Neural progenitor cell (in vitro differentiated cells): Measurements from ENCODE around the gene GNAT1. TPM values are rescaled to one million over a fixed set of nuclear protein-coding genes. Genes with fewer than 3 reads are reported as not detected.
A peak's percentile ranks its signal among the peaks of the same experiment; 100 is the strongest.

Experiments used
- DNase-seq: peaks from one replicate; pipeline ENCODE4 v3.0.0-alpha.2; 2016; ENCODE audit warnings: low spot score
- H2AFZ ChIP-seq: fragments of 200-600 bp; sonication (generic); replicated peaks from 2 replicates; pipeline ENCODE4 v1.6.1; 2016; ENCODE audit warnings: antibody characterized with exemption
- H3F3A ChIP-seq: fragments of 200-600 bp; sonication (generic); 2 replicates; pipeline ENCODE4 v1.6.1; 2016; ENCODE audit warnings: antibody characterized with exemption, low read depth
- H3K27ac ChIP-seq: fragments of 200-600 bp; sonication (generic); 2 replicates; pipeline ENCODE4 v1.5.1; 2016; ENCODE audit warnings: mild to moderate bottlenecking
- H3K27me3 ChIP-seq: fragments of 200-600 bp; sonication (generic); 2 replicates; pipeline ENCODE4 v1.6.1; 2016; ENCODE audit warnings: mild to moderate bottlenecking, moderate library complexity
- H3K36me3 ChIP-seq: fragments of 200-600 bp; sonication (generic); 2 replicates; pipeline ENCODE4 v1.5.1; 2016
- H3K4me1 ChIP-seq: fragments of 200-600 bp; sonication (generic); 2 replicates; pipeline ENCODE4 v1.6.1; 2016; ENCODE audit warnings: mixed run types
- H3K4me2 ChIP-seq: fragments of 200-600 bp; sonication (generic); 2 replicates; pipeline ENCODE4 v1.6.1; 2016
- H3K4me3 ChIP-seq: fragments of 200-600 bp; sonication (generic); 2 replicates; pipeline ENCODE4 v1.5.1; 2016
- H3K79me2 ChIP-seq: fragments of 200-600 bp; sonication (generic); 2 replicates; pipeline ENCODE4 v1.6.1; 2016; ENCODE audit warnings: low read depth
- H3K9ac ChIP-seq: fragments of 200-600 bp; sonication (generic); 2 replicates; pipeline ENCODE4 v1.6.1; 2016
- H3K9me3 ChIP-seq: fragments of 200-600 bp; sonication (generic); 2 replicates; pipeline ENCODE4 v1.5.1; 2016; ENCODE audit warnings: low read depth
- H4K20me1 ChIP-seq: fragments of 200-600 bp; sonication (generic); 2 replicates; pipeline ENCODE4 v1.6.1; 2016; ENCODE audit warnings: low read depth
- H3K27ac Mint-ChIP-seq: 3 replicates; pipeline ENCODE4 v1.8.0; 2021; ENCODE audit warnings: mixed read lengths
- H3K27me3 Mint-ChIP-seq: 2 replicates; pipeline ENCODE4 v1.8.0; 2022; ENCODE audit warnings: low read depth, mild to moderate bottlenecking, inconsistent platforms, moderate library complexity, mixed read lengths; ENCODE audit not compliant: insufficient read depth
- H3K36me3 Mint-ChIP-seq: 3 replicates; pipeline ENCODE4 v1.8.0; 2021; ENCODE audit warnings: mixed read lengths
- H3K4me1 Mint-ChIP-seq: 3 replicates; pipeline ENCODE4 v1.8.0; 2021; ENCODE audit warnings: mixed read lengths
- H3K4me3 Mint-ChIP-seq: 3 replicates; pipeline ENCODE4 v1.8.0; 2021; ENCODE audit warnings: mild to moderate bottlenecking, moderate library complexity, mixed read lengths
- H3K9me3 Mint-ChIP-seq: 3 replicates; pipeline ENCODE4 v1.8.0; 2020; ENCODE audit warnings: mixed read lengths
- CTCF ChIP-seq: fragments of 200-600 bp; sonication (generic); IDR thresholded peaks from 2 replicates; pipeline ENCODE4 v1.5.1; 2017; ENCODE audit warnings: antibody characterized with exemption, mild to moderate bottlenecking
- EZH2 ChIP-seq: fragments of 200-600 bp; sonication (generic); IDR thresholded peaks from 2 replicates; pipeline ENCODE4 v1.6.1; 2017; ENCODE audit warnings: antibody characterized with exemption, mild to moderate bottlenecking, moderate library complexity
- EZH2phosphoT487 ChIP-seq: fragments of 200-600 bp; sonication (generic); IDR thresholded peaks from 2 replicates; pipeline ENCODE4 v1.6.1; 2017; ENCODE audit warnings: antibody characterized with exemption
- microRNA counts: library from miRNA; unstranded; fragments of <30 nt; microRNA quantifications from one replicate; lab custom pipeline; 2016
- microRNA-seq: library from miRNA; unstranded; fragments of <30 nt; microRNA quantifications from one replicate; pipeline ENCODE4, GENCODE V29; 2016
- small RNA-seq: library from RNA; depleted of rRNA; stranded (forward); fragments of <200 nt; gene quantifications from one replicate; pipeline ENCODE3, GENCODE V24; 2015
- total RNA-seq: library from RNA; depleted of rRNA; stranded (reverse); fragments of >200 nt; gene quantifications from 2 replicates; pipeline ENCODE4 v1.2.3, GENCODE V29; 2015; ENCODE audit warnings: low replicate concordance

Gene GNAT1
- total RNA-seq, 1 donor from 2014 or later = not detected

GRCh38 chr3:50245831-50246516 lies 54.6 kb downstream of the GNAT1 start:
- peaks cover 80% of the 10 kb centered on the region for H4K20me1 ChIP-seq
- Mint-ChIP-seq H3K36me3 (peaks cover 13% of the 10 kb centered on the region), H3K27me3 (peaks cover 7% of the 10 kb centered on the region), H3K27ac (peak overlapping the region; percentile 91), H3K4me1 (peaks cover 66% of the 10 kb centered on the region), H3K4me3 (peak overlapping the region; percentile 50), H3K9me3 (no peaks in the 10 kb centered on the region)
- H3K27ac ChIP-seq = peak overlapping the region; percentile 92
- H3K36me3 ChIP-seq = no peaks in the 10 kb centered on the region
- DNase-seq = peak; percentile 96
- H3K27me3 ChIP-seq = no peaks in the 10 kb centered on the region
- peaks cover 29% of the 10 kb centered on the region for H3F3A ChIP-seq
- peaks cover 46% of the 10 kb centered on the region for H3K4me1 ChIP-seq
- H3K4me2 ChIP-seq = peak overlapping the region; percentile 48
- no peak overlapping the region for H3K9ac ChIP-seq
- H3K79me2 ChIP-seq = peaks cover 100% of the 10 kb centered on the region
- peak; percentile 99 for TF ChIP-seq CTCF
- no peak for TF ChIP-seq EZH2phosphoT487
- TF ChIP-seq EZH2 = no peak
- H2AFZ ChIP-seq = no peak overlapping the region
- H3K9me3 ChIP-seq = no peaks in the 10 kb centered on the region
- H3K4me3 ChIP-seq = peak overlapping the region; percentile 2

- peak; percentile 47 for DNase-seq
- Histone ChIP-seq H3K4me1 (peaks cover 42% of the 10 kb centered on the region), H3K36me3 (no peaks in the 10 kb centered on the region), H3F3A (peaks cover 25% of the 10 kb centered on the region), H3K4me3 (no peak overlapping the region), H3K9ac (no peak overlapping the region), H3K27ac (peak overlapping the region; percentile 57), H3K4me2 (peak overlapping the region; percentile 48), H4K20me1 (peaks cover 82% of the 10 kb centered on the region), H3K79me2 (peaks cover 100% of the 10 kb centered on the region), H2AFZ (no peak overlapping the region), H3K27me3 (no peaks in the 10 kb centered on the region), H3K9me3 (no peaks in the 10 kb centered on the region)
- Mint-ChIP-seq H3K27ac (peak overlapping the region; percentile 91), H3K36me3 (peaks cover 15% of the 10 kb centered on the region), H3K27me3 (peaks cover 5% of the 10 kb centered on the region), H3K4me1 (peaks cover 65% of the 10 kb centered on the region), H3K4me3 (peak overlapping the region; percentile 60), H3K9me3 (no peaks in the 10 kb centered on the region)
- TF ChIP-seq EZH2 (no peak), EZH2phosphoT487 (no peak), CTCF (no peak)
Observed at GRCh38 chr3:50246517-50246954, 55.1 kb downstream of the GNAT1 start.

MicroRNA genes within 50 kb of the gene (microRNA counts, 767-probe panel; counts per million panel counts)
- microRNA hsa-miR-566 (lab: Ali Mortazavi, UCI) = 460 counts per million, percentile 90 among the panel's probes with 10 or more counts

Small RNA genes within 50 kb of the gene (microRNA-seq; reads per million reads assigned to microRNA genes)
- gene MIR566 (not detected), gene MIR5787 (not detected)

Small RNA genes within 50 kb of the gene (small RNA-seq; reads per million reads assigned to genes)
- gene MIR566 (not detected), gene MIR5787 (not detected)

Other genes starting within 250 kb of the GNAT1 start
- gene RBM5, start 102.7 kb upstream of the GNAT1 start, total RNA-seq = 282 and 372 TPM in 2 replicates
- gene SEMA3F, start 36.3 kb upstream of the GNAT1 start, total RNA-seq = 14.5 and 42.5 TPM in 2 replicates
- gene SLC38A3, start 13.7 kb downstream of the GNAT1 start, total RNA-seq = 0.17 and 0.77 TPM in 2 replicates
- gene GNAI2, start 44.6 kb downstream of the GNAT1 start, total RNA-seq = 249 and 321 TPM in 2 replicates
- 0.80 and 8.6 TPM in 2 replicates for gene SEMA3B, start 77.5 kb downstream of the GNAT1 start, total RNA-seq
- gene LSMEM2, start 87.5 kb downstream of the GNAT1 start, total RNA-seq = 0.37 TPM in 1 of 2 replicates, not detected in the other
- 26.4 and 45.6 TPM in 2 replicates for gene IFRD2, start 100.8 kb downstream of the GNAT1 start, total RNA-seq
- 2.2 and 4.9 TPM in 2 replicates for gene HYAL3, start 107.8 kb downstream of the GNAT1 start, total RNA-seq
- 10.1 and 21.8 TPM in 2 replicates for gene NAA80, start 107.8 kb downstream of the GNAT1 start, total RNA-seq
- gene HYAL1, start 112.0 kb downstream of the GNAT1 start, total RNA-seq = 1.6 and 3.0 TPM in 2 replicates
- 38.9 and 92.3 TPM in 2 replicates for gene HYAL2, start 131.1 kb downstream of the GNAT1 start, total RNA-seq
- 14.9 and 36.1 TPM in 2 replicates for gene TUSC2, start 136.6 kb downstream of the GNAT1 start, total RNA-seq
- 13.7 and 19.5 TPM in 2 replicates for gene RASSF1, start 149.2 kb downstream of the GNAT1 start, total RNA-seq
- gene ZMYND10, start 154.1 kb downstream of the GNAT1 start, total RNA-seq = 0.37 and 1.7 TPM in 2 replicates
- gene NPRL2, start 159.2 kb downstream of the GNAT1 start, total RNA-seq = 15.5 and 35.7 TPM in 2 replicates
- gene CYB561D2, start 159.3 kb downstream of the GNAT1 start, total RNA-seq = 2.2 and 13.8 TPM in 2 replicates
- 6.3 and 28.0 TPM in 2 replicates for gene TMEM115, start 167.9 kb downstream of the GNAT1 start, total RNA-seq